Measurements from ENCODE around the gene ZNF513.
"Not testable (repeated sequence)": the region's sequence is repeated elsewhere in the genome, so short reads cannot be mapped to it uniquely, and the experiment has no call there.

GRCh38 chr2:27425039-27425438 lies 44.5 kb upstream of the ZNF513 start:
- TF ChIP-seq RAD21 (IDR thresholded peaks at IDR 0.05; ENCODE audit: low read depth); CTCF (IDR thresholded peaks at IDR 0.05 in 2 of 3, conservative IDR thresholded peaks at IDR 0.05 in 1 of 3; ENCODE audit: borderline replicate concordance in 1 of 3, insufficient read depth in 1 of 3, low read depth in 2 of 3, low read length in 2 of 3); ELF1 (IDR thresholded peaks at IDR 0.05; ENCODE audit: borderline replicate concordance, low read depth): not testable (repeated sequence)
